Germinal center (tissue), 1 donor: Measurements from ENCODE around the gene WAS.
A peak's percentile ranks its signal among the peaks of the same experiment; 100 is the strongest.

Experiments
- DNase-seq: peaks from one replicate; pipeline ENCODE4 v3.0.0; 2012; ENCODE audit warnings: mixed read lengths, low spot score

WAS gene

GRCh38 chrX:48711929-48712505 lies 28.4 kb downstream of the WAS start:
- no peak for DNase-seq

GRCh38 chrX:48713847-48714246 lies 30.2 kb downstream of the WAS start:
- DNase-seq: no peak

GRCh38 chrX:48714573-48714972 lies 31.0 kb downstream of the WAS start:
- no peak for DNase-seq

GRCh38 chrX:48715072-48715471 lies 31.5 kb downstream of the WAS start:
- no peak for DNase-seq

- DNase-seq: no peak
Measured at GRCh38 chrX:48715876-48716502, 32.4 kb downstream of the WAS start.

GRCh38 chrX:48719958-48720357 lies 36.4 kb downstream of the WAS start:
- no peak for DNase-seq

GRCh38 chrX:48720577-48721250 lies 37.1 kb downstream of the WAS start:
- no peak for DNase-seq

GRCh38 chrX:48721916-48722315 lies 38.3 kb downstream of the WAS start:
- no peak for DNase-seq

GRCh38 chrX:48726596-48726995 lies 43.0 kb downstream of the WAS start:
- no peak for DNase-seq

- no peak for DNase-seq
Measured at GRCh38 chrX:48728653-48729052, 45.1 kb downstream of the WAS start.

GRCh38 chrX:48736303-48736702 lies 52.7 kb downstream of the WAS start:
- DNase-seq: no peak

GRCh38 chrX:48736878-48737212 lies 53.2 kb downstream of the WAS start:
- DNase-seq: no peak

GRCh38 chrX:48737213-48737938 lies 53.8 kb downstream of the WAS start:
- peak; percentile 94 for DNase-seq

- DNase-seq: no peak
Measured at GRCh38 chrX:48737940-48738339, 54.3 kb downstream of the WAS start.
